ENCODE results near the gene GPX8.
A peak's percentile ranks its signal among the peaks of the same experiment; 100 is the strongest.

- TF ChIP-seq, protein P1, sequence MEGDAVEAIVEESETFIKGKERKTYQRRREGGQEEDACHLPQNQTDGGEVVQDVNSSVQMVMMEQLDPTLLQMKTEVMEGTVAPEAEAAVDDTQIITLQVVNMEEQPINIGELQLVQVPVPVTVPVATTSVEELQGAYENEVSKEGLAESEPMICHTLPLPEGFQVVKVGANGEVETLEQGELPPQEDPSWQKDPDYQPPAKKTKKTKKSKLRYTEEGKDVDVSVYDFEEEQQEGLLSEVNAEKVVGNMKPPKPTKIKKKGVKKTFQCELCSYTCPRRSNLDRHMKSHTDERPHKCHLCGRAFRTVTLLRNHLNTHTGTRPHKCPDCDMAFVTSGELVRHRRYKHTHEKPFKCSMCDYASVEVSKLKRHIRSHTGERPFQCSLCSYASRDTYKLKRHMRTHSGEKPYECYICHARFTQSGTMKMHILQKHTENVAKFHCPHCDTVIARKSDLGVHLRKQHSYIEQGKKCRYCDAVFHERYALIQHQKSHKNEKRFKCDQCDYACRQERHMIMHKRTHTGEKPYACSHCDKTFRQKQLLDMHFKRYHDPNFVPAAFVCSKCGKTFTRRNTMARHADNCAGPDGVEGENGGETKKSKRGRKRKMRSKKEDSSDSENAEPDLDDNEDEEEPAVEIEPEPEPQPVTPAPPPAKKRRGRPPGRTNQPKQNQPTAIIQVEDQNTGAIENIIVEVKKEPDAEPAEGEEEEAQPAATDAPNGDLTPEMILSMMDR (conservative IDR thresholded peaks at IDR 0.05; ENCODE audit: low read depth, low read length): no peak
- TF ChIP-seq RAD21 (IDR thresholded peaks at IDR 0.05; ENCODE audit: low read length) (no peak), MAFK (IDR thresholded peaks at IDR 0.05; ENCODE audit: low read depth, low read length) (no peak), POLR2A (IDR thresholded peaks at IDR 0.05; ENCODE audit: low read depth, low read length) (no peak), ELK1 (IDR thresholded peaks at IDR 0.05; ENCODE audit: borderline replicate concordance, low read depth, low read length) (no peak), FOS (IDR thresholded peaks at IDR 0.05; ENCODE audit: low read depth, low read length) (0 out of 2 replicates have a peak, but pooled peaks have one; percentile 18), MAZ (IDR thresholded peaks at IDR 0.05; ENCODE audit: borderline replicate concordance, low read depth, low read length) (no peak)
- TF ChIP-seq, protein P2, sequence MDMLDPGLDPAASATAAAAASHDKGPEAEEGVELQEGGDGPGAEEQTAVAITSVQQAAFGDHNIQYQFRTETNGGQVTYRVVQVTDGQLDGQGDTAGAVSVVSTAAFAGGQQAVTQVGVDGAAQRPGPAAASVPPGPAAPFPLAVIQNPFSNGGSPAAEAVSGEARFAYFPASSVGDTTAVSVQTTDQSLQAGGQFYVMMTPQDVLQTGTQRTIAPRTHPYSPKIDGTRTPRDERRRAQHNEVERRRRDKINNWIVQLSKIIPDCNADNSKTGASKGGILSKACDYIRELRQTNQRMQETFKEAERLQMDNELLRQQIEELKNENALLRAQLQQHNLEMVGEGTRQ (IDR thresholded peaks at IDR 0.05; ENCODE audit: low read depth, low read length): no peak
These were observed 5.1 kb upstream of the GPX8 start for GRCh38 chr5:55154873-55155272.

Measured in IMR-90 (cell line).